Common myeloid progenitor, CD34-positive (primary cell): Measurements from ENCODE around the gene HACD1.
"Not testable (repeated sequence)": the region's sequence is repeated elsewhere in the genome, so short reads cannot be mapped to it uniquely, and the experiment has no call there.

ENCODE experiments used
- CTCF ChIA-PET: fragments of 350-600 bp; sonication (Branson Sonifier 250); formaldehyde crosslinking; loops from one replicate; lab custom pipeline; 2021; ENCODE audit warnings: antibody characterized with exemption; lab: Charles Lee
- POLR2A ChIA-PET: fragments of 350-600 bp; sonication (Branson Sonifier 250); formaldehyde crosslinking; loops from one replicate; lab custom pipeline; 2021; ENCODE audit warnings: antibody characterized with exemption; lab: Charles Lee
- DNase-seq, 3 donors: peaks; one replicate each; pipeline versions ENCODE4 v3.0.0 to v3.0.0-alpha.2; 2013
- H3K27ac ChIP-seq, 2 experiments: 1 replicate in 1 of 2; 2 replicates in 1 of 2; pipeline ENCODE4 v1.7.0; 2013; ENCODE audit warnings: inconsistent platforms in 2 of 2, low read length in 2 of 2, mild to moderate bottlenecking in 2 of 2, low read depth in 1 of 2, moderate library complexity in 1 of 2; ENCODE audit not compliant: severe bottlenecking in 2 of 2, insufficient read depth in 1 of 2, poor library complexity in 1 of 2
- H3K27me3 ChIP-seq, 5 experiments: replicated peaks in 2 of 5; 1 replicate in 3 of 5; 2 replicates in 2 of 5; pipeline versions ENCODE4 v1.6.1 to v1.7.0; 2013; ENCODE audit warnings: low read length in 4 of 5, mild to moderate bottlenecking in 2 of 5, moderate library complexity in 2 of 5, inconsistent platforms in 1 of 5; ENCODE audit not compliant: insufficient read depth in 5 of 5, control insufficient read depth in 4 of 5
- H3K36me3 ChIP-seq, 4 experiments: 1 replicate in 2 of 4; 2 replicates in 2 of 4; pipeline versions ENCODE4 v1.6.1 to v1.7.0; 2013; ENCODE audit warnings: low read length in 3 of 4, control low read depth in 1 of 4, mild to moderate bottlenecking in 1 of 4; ENCODE audit not compliant: control insufficient read depth in 4 of 4, insufficient read depth in 4 of 4
- H3K4me1 ChIP-seq, 4 experiments: 1 replicate in 3 of 4; 2 replicates in 1 of 4; pipeline versions ENCODE4 v1.6.1 to v1.7.1; 2013; ENCODE audit warnings: low read length in 3 of 4, mild to moderate bottlenecking in 3 of 4, control low read depth in 1 of 4, inconsistent platforms in 1 of 4, moderate library complexity in 1 of 4; ENCODE audit not compliant: control insufficient read depth in 4 of 4, insufficient read depth in 4 of 4; ENCODE audit errors: control extremely low read depth in 1 of 4
- H3K4me3 ChIP-seq, 7 experiments: 1 replicate in 4 of 7; 2 replicates in 3 of 7; pipeline versions ENCODE4 v1.5.1 to v1.7.0; 2013; ENCODE audit warnings: mild to moderate bottlenecking in 7 of 7, low read length in 6 of 7, moderate library complexity in 6 of 7, inconsistent platforms in 2 of 7, low read depth in 2 of 7, control low read depth in 1 of 7; ENCODE audit not compliant: insufficient read depth in 4 of 7, control insufficient read depth in 1 of 7; ENCODE audit errors: extremely low read depth in 1 of 7
- H3K9me3 ChIP-seq, 5 experiments: 1 replicate in 4 of 5; 2 replicates in 1 of 5; pipeline versions ENCODE4 v1.6.1 to v1.7.1; 2013; ENCODE audit warnings: low read length in 4 of 5, mild to moderate bottlenecking in 2 of 5, inconsistent platforms in 1 of 5, low read depth in 1 of 5, moderate library complexity in 1 of 5; ENCODE audit not compliant: control insufficient read depth in 4 of 5, insufficient read depth in 2 of 5; ENCODE audit errors: control extremely low read depth in 1 of 5
- WGBS: methylation state at CpG from one replicate; pipeline ENCODE4 v1.1.5; 2013; ENCODE audit not compliant: insufficient coverage; 5-methylcytosine and 5-hydroxymethylcytosine counted together

Gene HACD1

DNA sequence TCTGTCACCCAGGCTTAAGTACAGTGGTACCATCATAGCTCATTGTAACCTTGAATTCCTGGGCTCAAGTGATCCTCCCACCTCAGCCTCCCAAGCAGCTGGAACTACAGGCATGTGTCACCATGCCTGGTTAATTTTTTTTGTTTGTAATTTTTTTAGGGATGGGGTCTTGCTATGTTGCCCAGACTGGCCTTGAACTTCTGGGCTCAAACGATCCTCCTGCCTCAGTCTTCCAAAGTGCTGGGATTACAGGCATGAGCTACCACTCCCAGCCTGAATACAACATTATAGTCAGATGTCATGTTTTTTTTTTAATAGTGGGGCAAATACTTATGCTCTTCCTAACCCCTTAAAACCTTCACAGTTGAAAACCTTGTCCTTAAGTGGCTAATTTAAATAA, 27.9 kb downstream of the HACD1 start:
- Histone ChIP-seq H3K4me1 (peaks cover 7 to 33% (median 23%) of the 10 kb centered on the region in 4 experiments), H3K36me3 (peaks cover 0 to 10% (median 4%) of the 10 kb centered on the region in 4 experiments)
- DNase-seq, POLR2A ChIA-PET, H3K9me3 ChIP-seq, H3K27me3 ChIP-seq, H3K4me3 ChIP-seq, H3K27ac ChIP-seq: not testable (repeated sequence)
- CTCF ChIA-PET, result interaction anchor here (0.9 to 1.8 kb wide), 4 partner anchors 13 to 299 kb away, joined by 3 to 4 read pairs (median 3); no protein-coding TSS in a partner anchor
- WGBS, result no CpG with 5 or more reads among the region's 1 CpG

GRCh38 chr10:17588420-17588819, 28.8 kb downstream of the HACD1 start:
- no CpG with 5 or more reads among the region's 2 CpGs for WGBS
- POLR2A ChIA-PET, result no interaction called here
- CTCF ChIA-PET, result interaction anchor here (0.8 kb wide), 1 partner anchor 181 kb away, joined by 3 read pairs; no protein-coding TSS in a partner anchor
- no peak overlapping the region for H3K4me3 ChIP-seq
- H3K4me1 ChIP-seq, result peaks cover 7 to 35% (median 25%) of the 10 kb centered on the region in 4 experiments
- peaks cover 0 to 10% (median 4%) of the 10 kb centered on the region in 4 experiments for H3K36me3 ChIP-seq
- no peaks in the 10 kb centered on the region for H3K9me3 ChIP-seq
- H3K27ac ChIP-seq, result no peak overlapping the region
- no peaks in the 10 kb centered on the region for H3K27me3 ChIP-seq
- no peak for DNase-seq

DNA sequence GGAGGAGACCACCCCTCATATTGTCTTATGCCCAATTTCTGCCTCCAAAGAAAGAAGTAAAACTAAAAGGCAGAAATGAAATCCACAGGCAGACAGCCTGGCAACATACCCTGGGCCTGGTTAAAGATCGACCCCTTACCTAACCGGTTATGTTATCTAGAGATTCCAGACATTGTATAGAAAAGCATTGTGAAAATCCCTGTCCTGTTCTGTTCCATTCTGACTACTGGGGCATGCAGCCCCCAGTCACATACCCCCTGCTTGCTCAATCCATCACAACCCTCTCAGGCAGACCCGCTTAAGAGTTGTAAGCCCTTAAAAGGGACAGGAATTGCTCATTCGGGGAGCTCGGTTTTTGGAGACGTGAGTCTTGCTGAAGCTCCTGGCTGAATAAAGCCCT, 29.9 kb downstream of the HACD1 start:
- Histone ChIP-seq H3K4me1 (peaks cover 7 to 35% (median 25%) of the 10 kb centered on the region in 4 experiments), H3K4me3 (peak overlapping the region in 2 of 7 experiments; percentile 12 to 52), H3K27ac (peak overlapping the region in 1 of 2 experiments; percentile 25)
- POLR2A ChIA-PET, result interaction anchor here (0.5 kb wide), 1 partner anchor 84 kb away, joined by 3 read pairs; no protein-coding TSS in a partner anchor
- 77% methylated on average over 6 of the region's 6 CpGs for WGBS
- not testable (repeated sequence) for H3K27me3 ChIP-seq, H3K9me3 ChIP-seq, DNase-seq, H3K36me3 ChIP-seq
- CTCF ChIA-PET, result interaction anchor here (1.2 to 1.7 kb wide), 6 partner anchors 10 to 297 kb away, joined by 3 to 5 read pairs (median 4); partner anchors contain the start of gene ST8SIA6

DNA sequence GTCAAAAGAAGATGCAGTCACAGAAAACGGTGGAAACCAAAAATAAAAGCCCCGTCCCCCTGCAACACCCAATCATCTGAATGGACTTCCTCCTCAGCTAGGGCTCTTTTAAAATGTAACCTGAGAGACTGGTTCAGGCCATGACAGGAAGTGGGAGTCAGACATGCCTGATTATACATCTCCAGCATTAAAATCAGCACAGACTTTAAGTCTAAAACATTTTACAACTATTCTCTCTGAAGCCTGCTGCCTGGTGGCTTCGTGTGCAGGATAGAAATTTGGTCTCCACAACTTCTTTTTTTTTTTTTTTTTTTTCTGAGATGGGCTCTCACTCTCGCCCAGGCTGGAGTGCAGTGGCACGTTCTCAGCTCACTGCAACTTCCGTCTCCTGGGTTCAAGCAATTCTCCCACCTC, 30.3 kb downstream of the HACD1 start:
- ChIA-PET POLR2A (interaction anchor here (0.5 kb wide), 1 partner anchor 83 kb away, joined by 3 read pairs; no protein-coding TSS in a partner anchor), CTCF (interaction anchor here (1.2 to 1.8 kb wide), 7 partner anchors 8 to 296 kb away, joined by 3 to 5 read pairs (median 4); partner anchors contain the start of gene ST8SIA6)
- Histone ChIP-seq H3K27ac (peak overlapping the region in 1 of 2 experiments; percentile 25), H3K4me1 (peaks cover 7 to 35% (median 25%) of the 10 kb centered on the region in 4 experiments), H3K4me3 (peak overlapping the region in 4 of 7 experiments; percentile 5 to 52 (median 27)), H3K36me3 (peaks cover 0 to 6% (median 2%) of the 10 kb centered on the region in 4 experiments), H3K9me3 (no peaks in the 10 kb centered on the region), H3K27me3 (no peaks in the 10 kb centered on the region)
- 67% methylated on average over 1 of the region's 6 CpGs for WGBS
- DNase-seq, result peak in 2 of 3 donors; percentile 44 to 66

GRCh38 chr10:17585016-17585415, 32.2 kb downstream of the HACD1 start:
- 24% methylated on average over 5 of the region's 8 CpGs for WGBS
- Histone ChIP-seq H3K27me3 (no peaks in the 10 kb centered on the region), H3K4me3 (peak overlapping the region in 5 of 7 experiments; percentile 2 to 65 (median 34)), H3K9me3 (peaks cover 0 to 2% (median 0%) of the 10 kb centered on the region in 5 experiments), H3K4me1 (peaks cover 7 to 39% (median 25%) of the 10 kb centered on the region in 4 experiments), H3K27ac (peak overlapping the region in 1 of 2 experiments; percentile 16), H3K36me3 (no peaks in the 10 kb centered on the region)
- ChIA-PET CTCF (interaction anchor here (0.9 to 1.8 kb wide), 2 partner anchors 10 to 13 kb away, joined by 3 to 4 read pairs; no protein-coding TSS in a partner anchor), POLR2A (no interaction called here)
- peak; percentile 39 to 82 (median 75) for DNase-seq

GRCh38 chr10:17580885-17581284, 36.3 kb downstream of the HACD1 start:
- CTCF ChIA-PET, result no interaction called here
- POLR2A ChIA-PET, result interaction anchor here (0.6 kb wide), 1 partner anchor 71 kb away, joined by 3 read pairs; no protein-coding TSS in a partner anchor
- Histone ChIP-seq H3K4me1 (peaks cover 12 to 54% (median 24%) of the 10 kb centered on the region in 4 experiments), H3K36me3 (no peaks in the 10 kb centered on the region), H3K4me3 (no peak overlapping the region), H3K27ac (no peak overlapping the region), H3K27me3 (no peaks in the 10 kb centered on the region), H3K9me3 (peaks cover 0 to 2% (median 0%) of the 10 kb centered on the region in 5 experiments)
- DNase-seq, result no peak
- 63% methylated on average over 3 of the region's 3 CpGs for WGBS

DNA sequence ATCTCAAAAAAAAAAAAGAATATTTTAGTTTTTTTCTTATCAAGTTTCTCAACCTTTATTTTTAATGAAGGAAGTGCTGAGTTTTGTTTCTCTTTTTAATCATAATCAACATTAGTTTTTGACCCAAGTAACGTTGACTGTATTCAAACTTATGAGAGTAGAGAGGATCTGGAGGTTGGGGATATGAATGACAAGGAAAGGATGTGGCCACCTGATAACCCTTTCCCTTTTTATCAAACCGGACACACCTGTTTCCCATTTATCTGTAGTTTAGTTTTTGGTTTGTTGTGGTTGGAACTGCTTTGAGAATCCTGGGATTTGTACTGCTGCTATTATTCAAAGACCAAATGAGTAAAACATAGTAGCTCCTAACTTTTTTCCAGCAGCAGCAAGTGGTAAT, 38.6 kb downstream of the HACD1 start:
- ChIA-PET CTCF (interaction anchor here (0.7 to 1.1 kb wide), 4 partner anchors 17 to 124 kb away, joined by 3 to 4 read pairs (median 3); partner anchors contain the start of gene ST8SIA6), POLR2A (no interaction called here)
- Histone ChIP-seq H3K27ac (no peak overlapping the region), H3K36me3 (no peaks in the 10 kb centered on the region), H3K4me3 (no peak overlapping the region), H3K4me1 (peaks cover 8 to 36% (median 14%) of the 10 kb centered on the region in 4 experiments), H3K9me3 (peaks cover 0 to 2% (median 0%) of the 10 kb centered on the region in 5 experiments), H3K27me3 (no peaks in the 10 kb centered on the region)
- peak; percentile 94 to 98 (median 97) for DNase-seq
- WGBS, result no CpG with 5 or more reads among the region's 2 CpGs
